IPS DF 19.7 (cell line): ENCODE results near the gene UBAC1.

ENCODE experiments used
- DNase-seq: peaks from one replicate; pipeline ENCODE4 v3.0.0-alpha.2; 2013; ENCODE audit warnings: low read depth, low spot score

The UBAC1 gene

DNA sequence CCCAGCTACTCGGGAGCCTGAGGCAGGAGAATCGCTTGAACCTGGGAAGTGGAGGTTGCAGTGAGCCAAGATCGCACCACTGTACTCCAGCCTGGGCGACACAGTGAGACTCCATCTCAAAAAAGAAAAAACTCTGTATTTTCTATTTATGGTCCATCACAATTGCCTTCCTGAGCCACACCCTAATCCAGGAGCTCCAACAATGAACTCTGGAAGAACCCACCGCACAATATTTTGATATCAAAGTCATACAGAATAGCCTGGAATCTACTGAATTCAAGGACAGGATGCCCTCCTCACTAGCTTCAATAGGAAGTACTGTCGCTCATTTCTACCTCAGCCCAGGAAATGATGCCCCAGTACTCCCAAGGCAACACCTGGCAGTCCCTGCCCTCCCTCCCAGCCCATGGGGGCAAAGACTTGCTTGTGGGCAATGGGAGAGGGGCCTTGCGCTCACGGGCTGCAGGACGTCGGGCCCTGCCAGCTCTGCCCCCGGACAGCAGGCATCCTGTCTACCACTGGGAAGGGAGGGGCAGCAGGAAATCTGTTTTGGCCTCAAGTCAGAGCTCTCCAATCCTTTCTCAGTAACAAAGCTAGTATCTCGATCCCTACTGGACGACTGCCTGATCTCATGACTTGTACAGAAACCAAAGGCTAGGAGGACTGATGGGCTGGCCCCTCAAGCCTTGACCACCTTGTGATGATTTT is 19.7 kb downstream of the UBAC1 start:
- DNase-seq: no peak

DNA sequence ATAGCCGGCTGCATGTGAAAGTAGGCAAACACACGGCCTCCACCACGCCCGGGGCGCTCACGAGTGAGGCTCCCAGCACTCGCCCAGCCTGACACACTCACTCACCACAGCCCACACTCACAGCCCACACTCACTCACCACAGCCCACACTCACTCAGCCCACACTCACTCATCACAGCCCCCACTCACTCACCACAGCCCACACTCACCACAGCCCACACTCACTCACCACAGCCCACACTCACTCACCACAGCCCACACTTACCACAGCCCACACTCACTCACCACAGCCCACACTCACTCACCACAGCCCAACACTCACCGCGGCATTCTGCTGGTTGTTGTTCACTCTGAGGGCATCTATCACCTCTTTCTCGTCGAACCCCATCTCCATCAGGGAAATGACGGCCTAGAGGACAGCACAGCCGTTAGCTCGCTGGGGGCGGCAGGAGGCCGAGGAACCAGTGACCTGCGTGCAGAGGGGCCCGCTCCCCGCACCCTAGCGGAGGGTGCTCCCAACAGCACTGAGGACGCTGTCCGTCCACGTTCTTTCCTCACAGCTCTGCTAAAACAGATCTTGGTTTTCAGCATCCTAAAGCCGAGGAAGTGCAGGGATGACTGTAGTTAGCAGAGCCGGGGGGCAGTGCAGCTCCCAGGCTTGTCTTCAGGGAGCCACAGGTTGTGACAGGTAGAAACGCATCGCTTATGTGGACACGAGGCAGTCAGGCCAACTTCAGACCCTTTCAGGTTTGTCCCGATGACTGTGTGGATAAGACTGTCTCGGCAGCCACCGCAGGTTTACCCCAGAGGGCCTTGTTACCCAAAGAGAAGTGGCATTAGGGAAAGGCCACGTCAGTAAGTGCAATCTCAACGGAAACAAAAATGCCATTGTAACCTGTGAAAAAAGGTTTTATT is 21.6 kb downstream of the UBAC1 start:
- DNase-seq: no peak

DNA sequence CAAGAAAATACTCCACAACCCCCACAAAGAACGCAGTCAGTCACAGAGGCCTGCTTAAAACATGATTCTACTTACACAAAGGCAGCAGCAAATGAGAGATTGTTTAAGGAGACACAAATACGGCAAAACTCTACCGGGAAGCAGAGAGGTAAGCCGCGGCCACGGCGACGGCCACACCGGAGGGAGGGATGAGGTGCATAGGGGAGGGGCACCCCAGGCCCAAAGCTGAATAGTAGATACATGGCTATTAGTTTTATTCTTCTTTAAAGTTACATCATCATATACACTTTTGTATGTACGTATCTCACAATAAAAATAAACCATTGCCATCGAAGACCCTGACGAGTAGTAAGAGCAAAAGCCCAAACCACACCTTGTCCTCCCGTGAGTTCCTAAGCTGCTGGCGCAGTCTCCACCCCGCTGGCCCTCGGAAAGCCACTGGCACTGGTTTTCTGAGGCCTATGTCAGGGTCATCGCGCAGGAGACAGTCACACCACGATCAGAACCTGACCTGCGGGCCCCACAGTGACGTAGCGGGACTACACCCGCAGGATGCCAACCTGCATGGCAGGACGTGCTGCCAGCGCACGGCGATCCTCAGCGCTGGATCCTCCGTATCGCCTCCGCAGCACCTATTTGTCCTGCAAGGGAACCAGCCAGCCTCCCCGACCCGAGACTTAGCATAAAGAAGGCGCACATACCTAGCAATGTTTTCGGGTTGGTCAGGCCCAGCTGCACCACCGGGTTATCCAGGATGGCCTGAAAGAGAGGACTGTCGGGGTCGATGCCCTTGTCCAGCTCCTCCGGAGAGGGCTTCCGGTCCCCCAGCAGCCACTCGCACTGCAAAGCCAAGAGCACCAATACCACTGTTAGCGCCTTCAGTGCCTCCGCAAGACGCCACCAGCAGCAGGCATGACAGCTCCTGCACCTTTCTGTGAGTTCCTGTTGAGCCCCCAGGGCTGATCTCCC is 23.4 kb downstream of the UBAC1 start:
- no peak for DNase-seq

DNA sequence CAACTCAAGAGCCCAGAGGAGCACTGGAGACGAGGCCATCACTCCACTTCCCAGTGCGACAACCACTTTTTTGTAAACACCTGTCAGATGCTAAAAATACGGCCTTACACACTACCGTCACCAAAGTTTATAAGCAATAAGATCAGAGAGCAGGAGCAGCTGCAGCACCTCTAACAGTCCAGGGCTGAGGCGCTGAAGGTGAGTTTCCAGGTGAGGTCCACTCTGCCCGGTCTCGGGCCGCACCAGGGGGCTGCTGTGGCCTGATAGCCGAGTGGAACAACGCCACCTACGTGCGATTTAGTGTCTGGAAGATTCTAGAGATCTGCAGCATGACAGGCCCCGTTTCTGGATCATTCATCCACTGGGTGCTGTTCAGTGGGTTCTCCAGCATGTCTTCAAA is 28.1 kb downstream of the UBAC1 start:
- DNase-seq: no peak

DNA sequence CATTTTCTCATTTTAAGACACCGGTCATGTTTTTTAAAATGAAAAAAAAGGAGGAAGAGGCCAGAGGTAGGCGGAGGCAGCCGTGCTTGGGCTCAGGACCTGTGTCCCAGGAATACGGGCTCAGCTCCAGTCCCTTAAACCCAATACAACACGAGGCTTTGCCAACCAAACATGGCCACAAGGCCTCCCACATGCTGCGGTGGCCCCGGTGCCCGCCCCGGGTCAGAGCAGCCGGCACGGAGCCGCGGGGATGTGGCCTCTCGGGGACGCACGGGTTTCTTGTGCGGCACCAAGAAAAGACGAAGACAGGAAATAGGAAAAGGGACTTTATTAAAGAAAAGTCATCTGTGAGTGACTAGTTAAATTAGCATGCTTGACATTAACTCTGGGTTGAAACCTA is 28.5 kb downstream of the UBAC1 start:
- no peak for DNase-seq

DNA sequence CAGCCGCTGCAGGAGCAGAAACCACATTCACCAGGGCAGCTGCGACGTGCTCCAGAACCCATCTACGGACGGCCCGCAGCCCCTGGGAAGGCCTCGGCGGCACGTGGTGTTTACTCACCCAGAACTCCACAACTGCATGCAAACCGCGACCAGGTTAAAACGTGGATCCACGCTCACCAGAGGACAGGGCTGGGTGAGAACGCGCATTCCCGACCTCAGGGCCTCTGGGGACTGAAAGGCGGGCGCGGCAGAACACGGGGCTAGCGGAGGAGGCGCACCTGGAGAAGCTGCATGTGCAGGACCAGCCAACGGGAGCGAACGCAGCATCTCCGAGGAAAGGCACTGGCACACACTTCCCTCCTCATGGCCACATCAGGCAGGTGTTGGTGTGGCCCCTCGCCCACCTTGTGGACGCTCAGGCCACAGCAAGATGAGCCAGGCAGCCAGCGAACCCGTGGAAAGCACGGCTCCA is 29.8 kb downstream of the UBAC1 start:
- no peak for DNase-seq

DNA sequence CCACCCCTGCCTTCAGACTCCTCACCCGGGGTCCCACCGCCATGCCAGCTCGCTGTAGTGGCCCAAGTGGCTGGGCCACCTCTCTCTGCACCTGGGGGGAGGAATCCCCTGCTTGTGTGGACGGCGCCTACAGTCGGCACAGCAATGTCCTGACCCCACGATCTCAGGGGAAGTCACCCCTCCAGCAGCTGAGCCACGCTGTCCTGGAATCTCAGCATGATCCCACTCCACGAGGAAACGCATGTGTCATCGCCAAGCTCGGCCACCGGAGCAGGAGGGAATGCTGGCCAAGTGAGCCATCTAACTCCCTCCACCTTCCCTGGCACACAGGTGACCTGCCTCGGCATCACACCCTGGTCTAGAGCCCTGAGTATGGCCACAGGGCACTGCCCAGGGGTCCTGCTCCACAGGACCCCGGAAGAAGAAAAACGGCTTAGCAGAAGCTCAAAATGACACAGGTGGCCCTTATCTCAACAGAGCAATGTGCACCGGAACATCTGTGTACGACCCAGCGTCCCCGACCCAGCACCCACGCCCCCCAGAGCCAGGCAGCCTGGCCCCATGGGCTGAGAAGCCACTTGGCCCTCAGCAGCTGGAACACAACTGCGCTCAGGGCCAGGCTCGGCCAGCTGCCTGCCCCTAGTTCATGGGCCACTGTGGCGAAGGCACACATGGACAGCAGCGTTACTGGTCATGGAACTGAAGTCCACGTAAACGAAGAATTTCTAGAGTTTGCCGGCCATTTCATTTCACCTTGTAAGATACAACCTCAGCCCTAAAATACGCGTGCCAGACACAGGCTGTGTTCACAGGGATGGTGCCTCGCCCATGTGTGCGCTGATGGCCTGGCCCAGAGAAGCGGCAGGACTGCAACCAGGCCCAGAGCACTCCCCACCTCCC is 30.5 kb downstream of the UBAC1 start:
- DNase-seq: no peak

DNA sequence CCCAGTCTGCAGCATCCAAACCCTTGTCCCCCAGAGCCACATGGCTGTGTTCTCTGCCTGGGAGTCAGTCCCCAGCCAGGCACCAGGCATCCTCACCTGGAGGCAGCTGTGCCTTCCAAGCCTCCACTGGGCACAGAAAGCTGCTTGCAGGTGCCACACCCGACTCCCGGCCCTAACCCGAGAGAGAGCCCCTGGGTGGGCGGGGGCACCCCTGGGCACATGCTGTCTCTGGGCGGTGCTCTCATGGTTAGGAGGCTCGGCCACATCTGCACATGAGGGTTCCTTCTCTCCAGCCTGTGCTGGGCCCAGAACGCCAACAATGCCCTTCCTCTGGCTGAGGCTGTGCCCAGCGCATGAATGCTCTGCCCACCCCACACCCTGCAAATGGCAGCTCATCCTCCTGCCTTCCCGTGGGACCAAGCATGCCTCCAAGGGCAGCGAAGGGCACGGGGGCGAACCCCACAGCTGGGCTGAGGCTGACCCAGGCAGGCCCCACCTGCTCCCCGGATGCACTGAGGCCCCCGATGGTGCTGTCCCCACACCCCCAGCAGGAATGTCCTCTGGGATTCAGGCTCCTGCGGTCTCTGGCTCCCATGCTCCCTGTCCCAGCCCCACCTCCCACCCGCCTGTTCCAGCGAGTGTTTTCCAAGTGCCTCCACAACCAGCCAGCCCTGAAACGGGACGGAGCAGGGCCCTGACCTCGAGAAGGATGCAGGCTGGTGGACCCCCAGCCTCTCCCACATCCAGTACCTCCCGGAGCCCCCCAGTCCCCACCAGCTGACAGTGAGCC is 31.3 kb downstream of the UBAC1 start:
- no peak for DNase-seq

DNA sequence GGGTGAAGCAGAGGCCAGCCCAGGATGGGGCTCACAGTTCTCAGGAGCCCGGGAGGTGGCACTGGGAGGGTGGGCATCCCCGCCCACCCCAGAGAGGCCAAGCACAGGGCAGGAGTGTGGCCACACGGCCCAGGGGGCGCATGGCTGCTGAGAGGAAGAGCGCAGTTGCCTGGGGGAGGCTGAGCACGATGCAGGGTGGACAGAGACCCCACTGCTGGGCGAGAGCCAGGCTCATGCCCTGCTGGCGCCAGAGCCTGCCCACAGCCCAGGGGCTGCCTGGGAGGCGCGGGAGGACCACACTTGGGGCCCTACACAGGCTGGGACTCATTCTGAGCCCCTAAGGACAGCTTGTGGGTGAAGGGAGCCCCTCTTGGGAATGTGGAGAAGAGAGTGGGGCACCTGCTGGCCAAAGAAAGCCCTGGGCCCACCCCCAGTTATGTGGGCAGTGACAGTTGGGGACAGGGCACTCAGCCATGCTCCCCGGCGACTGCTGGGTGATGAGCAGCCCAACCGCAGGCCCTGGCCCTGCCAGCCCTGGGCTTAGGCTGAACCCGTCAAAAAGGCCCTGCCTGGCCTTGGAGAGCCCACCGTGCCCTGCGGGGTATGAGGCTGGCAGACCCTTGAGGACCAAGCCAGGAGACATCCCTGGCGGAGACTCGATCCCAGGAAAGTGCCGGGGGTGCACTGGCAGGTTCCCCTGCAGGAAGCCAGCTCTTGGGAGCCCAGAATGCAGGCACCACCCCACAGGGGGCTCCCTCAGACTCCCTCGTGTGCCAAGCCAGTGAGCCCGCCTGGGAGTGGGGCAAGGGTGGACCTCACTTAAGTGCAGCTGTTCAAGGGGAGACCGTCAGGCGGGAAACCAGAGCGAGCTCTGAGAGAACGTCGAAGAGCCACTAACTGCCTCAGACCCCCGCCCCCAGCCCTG is 32.2 kb downstream of the UBAC1 start:
- DNase-seq: no peak

DNA sequence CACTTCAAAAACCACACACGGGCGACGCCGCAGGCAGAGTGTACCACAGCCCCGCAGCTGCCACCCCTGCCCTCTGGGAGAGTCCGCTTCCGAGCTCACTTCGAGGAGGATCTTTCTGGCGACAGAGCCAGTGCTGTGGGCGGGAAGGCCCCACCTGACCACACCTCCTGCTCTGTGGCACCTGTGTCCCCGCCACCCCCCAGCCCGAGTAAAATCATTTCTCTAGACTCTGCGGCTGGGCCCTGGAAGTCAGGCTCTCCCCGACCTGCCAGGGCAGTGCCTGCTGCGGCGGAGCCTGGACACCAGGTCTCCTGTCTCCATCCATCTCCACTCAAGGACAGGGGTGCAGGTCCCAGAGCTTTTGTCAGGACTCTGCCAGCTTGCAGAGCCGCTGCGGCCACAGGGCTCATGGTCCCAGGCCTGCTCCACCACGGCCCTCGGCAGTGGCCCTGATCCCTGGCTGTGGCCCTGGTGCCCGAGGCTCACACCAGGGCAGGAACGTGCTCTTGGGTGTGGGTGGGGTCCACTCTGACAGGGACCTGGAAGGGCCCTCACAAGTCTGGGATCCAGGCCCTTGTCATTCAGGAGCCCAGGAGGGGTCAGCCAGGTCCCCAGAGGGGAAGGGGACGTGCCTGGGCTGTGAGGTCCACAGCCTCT is 33.0 kb downstream of the UBAC1 start:
- no peak for DNase-seq

DNA sequence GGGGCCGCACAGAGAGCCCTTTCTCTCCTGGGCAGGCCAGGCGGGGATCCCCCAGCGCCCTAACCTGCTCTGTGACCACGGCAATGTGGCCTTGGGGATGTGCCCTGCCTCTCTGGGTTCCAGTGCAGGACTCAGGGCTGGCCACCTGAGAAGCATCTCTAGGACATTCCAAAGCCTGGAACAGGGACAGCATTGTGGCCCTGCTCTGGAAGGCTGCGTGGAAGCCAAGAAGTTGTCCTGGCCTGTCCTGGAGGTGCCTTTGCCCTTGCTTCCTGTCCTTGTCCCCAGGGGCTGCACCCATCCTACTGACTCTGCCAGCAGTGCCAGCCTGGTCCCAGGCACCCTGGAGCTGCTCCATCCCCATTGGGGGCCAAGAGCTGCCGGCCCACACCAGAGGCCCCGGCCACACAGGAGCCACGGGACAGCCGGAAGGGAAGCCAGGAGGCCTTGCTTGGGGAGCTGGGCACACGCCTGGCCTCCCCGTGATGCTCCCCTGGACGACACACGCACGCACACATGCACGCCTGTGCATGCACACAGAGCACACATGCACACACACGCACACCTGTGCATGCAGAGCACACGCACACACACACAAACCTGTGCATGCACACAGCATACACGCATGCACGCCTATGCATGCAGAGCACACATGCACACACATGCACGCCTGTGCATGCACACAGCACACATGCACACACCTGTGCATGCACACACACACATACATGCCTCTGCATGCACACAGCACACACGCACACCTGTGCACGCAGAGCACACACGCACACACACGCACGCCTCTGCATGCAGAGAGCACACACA is 33.8 kb downstream of the UBAC1 start:
- DNase-seq: no peak

DNA sequence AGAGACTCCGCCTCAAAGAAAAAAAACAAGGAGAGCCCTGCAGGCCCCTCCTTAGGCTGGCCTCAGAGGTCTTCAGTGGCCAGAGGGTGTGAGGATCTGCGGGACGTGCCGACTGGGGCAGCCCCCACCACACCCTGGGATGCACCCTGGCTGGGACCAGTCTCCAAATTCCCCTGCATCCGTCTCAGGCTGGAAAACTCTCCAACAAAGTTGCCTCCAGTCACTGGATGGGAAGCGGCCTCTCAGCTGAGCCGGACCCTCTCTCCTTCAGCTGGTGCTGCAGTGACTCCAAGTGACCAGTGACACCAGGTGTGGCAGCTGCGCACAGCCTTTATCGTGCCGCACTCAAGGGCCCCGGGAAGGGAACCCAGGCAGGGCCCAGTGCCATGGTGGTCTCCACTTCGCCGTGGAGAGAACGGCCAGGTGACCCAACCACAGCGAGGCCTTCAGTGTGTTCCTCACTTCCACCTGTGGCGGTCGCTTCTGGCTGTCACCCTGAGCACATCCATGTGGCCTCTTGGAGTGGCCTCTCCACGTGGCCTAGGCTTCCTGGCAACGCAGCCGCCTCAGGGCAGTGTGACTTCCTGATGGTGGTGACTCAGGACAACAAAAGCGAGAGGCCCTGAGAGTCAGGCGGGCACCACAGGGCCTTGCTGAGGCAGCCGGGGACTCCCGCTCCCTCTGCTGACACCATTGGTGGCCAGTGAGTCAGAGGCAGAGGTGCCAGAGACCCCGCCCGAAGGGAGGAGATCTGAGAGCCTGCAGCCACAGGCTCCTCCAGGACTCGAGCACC is 34.6 kb downstream of the UBAC1 start:
- DNase-seq: no peak

DNA sequence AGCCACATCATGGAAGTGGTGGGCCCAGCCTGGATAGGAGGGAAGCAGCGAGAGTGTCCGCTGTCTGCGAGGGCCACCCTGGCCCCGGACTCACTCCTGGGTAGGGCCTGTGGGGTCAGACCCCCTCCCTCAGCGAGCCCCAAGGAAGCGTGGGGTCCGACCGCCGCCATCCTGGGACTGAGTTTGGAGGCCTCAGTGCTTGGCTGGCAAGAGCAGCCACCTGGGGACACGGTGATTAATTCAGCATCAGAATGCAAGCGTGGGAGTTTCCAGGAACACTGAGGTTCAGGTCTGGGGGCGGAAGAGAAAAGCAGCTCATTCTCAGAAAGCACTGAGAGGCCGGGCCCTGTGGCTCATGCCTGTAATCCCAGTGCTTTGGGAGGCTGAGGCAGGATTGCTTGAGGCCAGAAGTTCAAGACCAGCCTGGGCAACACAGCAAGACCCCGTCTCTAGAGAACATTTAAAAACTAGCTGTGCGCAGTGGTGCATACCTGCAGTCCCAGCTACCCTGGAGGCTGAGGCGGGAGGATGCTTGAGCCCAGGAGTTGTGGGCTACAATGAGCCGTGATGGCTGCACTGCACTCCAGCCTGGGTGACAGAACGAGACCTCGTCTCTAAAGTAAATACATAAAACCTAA is 35.6 kb downstream of the UBAC1 start:
- no peak for DNase-seq

DNA sequence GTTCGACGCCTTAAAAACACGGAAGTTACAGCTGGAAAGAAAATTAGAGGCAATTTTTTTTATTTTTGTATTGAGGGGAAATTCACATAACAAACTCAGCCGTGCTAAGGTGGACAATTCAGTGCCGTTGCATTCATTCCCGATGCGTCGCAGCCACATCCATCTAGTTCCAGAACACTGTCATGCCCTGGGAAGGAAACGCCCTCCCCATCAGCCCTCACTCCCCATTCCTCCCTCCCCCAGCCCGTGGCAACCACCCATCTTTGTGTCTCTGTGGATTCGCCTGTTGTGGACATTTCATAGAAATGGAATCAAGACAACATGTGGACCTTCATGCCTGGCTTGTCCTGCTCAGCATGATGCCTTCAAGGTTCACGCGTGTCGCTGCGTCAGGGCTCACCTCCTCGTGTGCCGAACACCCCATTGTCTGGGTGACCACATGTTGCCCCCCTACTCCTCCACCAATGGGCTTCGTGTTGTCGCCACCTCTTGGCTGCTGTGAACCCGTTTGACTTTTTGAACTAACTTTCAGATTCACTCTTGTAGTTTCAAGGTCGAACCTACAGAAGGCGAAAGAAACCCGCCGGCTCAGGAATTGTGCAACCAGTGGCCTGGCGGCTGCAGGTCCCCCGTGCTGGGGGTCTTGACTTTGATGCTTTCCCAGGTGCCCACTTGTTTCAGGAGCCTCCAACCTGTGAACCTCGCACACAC is 36.4 kb downstream of the UBAC1 start:
- DNase-seq: peak; percentile 9

DNA sequence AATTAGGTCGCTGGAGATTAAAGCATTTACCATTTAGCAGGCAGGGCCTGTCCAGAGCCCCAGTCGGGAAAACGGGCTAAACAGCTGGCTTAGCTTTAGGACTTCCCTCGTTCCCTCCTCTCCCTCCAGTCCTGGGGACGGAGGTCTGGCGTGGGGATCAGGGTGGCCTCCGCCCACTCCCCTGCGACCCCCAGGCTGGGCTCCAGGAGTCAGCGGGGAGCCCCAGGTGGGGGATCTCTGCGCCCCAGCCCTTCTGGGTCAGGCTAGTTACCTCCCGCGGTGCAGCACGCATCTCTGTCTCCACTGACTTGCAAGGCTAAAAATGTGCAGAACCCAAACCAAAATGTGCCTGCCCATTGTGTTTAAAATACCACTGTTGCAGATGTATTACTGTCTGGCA is 37.7 kb downstream of the UBAC1 start:
- DNase-seq: no peak
